PC-9 (cell line): Measurements from ENCODE around the gene BCL6B. TPM values are rescaled to one million over a fixed set of nuclear protein-coding genes. Genes with fewer than 3 reads are reported as not detected.

Experiments
- BruUV-seq: library from RNA; stranded (reverse); fragments of 400-500 nt; replicated peaks from 2 replicates; lab custom pipeline; 2021; lab: Mats Ljungman, UMichigan
- CTCF ChIA-PET: fragments of 300-600 bp; sonication (Branson Sonifier 250); formaldehyde crosslinking; loops from one replicate; lab custom pipeline; 2022; ENCODE audit warnings: antibody characterized with exemption; lab: Charles Lee
- POLR2A ChIA-PET: fragments of 300-600 bp; sonication (Branson Sonifier 250); formaldehyde crosslinking; loops from one replicate; lab custom pipeline; 2022; ENCODE audit warnings: antibody characterized with exemption; ENCODE audit not compliant: unreplicated experiment; lab: Charles Lee
- DNase-seq, 2 experiments: peaks; one replicate each; pipeline versions ENCODE4 v3.0.0 to v3.0.0-alpha.2; 2015 to 2022; ENCODE audit warnings: mixed read lengths in 1 of 2
- H2AFZ ChIP-seq: fragments of 200-600 bp; sonication (generic); 2 replicates; pipeline ENCODE4 v1.8.1; 2017; ENCODE audit warnings: antibody characterized with exemption
- H3F3A ChIP-seq: fragments of 200-600 bp; sonication (generic); 2 replicates; pipeline ENCODE4 v1.8.1; 2017; ENCODE audit warnings: antibody characterized with exemption, mild to moderate bottlenecking, low read depth; ENCODE audit not compliant: insufficient read depth
- H3K27ac ChIP-seq: fragments of 200-600 bp; sonication (generic); 2 replicates; pipeline ENCODE4 v1.6.1; 2016; ENCODE audit warnings: mixed run types
- H3K27me3 ChIP-seq: fragments of 200-600 bp; sonication (generic); 2 replicates; pipeline ENCODE4 v1.6.1; 2016; ENCODE audit warnings: low read depth, mixed run types; ENCODE audit not compliant: insufficient read depth
- H3K36me3 ChIP-seq: fragments of 200-600 bp; sonication (generic); 2 replicates; pipeline ENCODE4 v1.6.1; 2016; ENCODE audit warnings: low read depth, mixed run types
- H3K4me1 ChIP-seq: fragments of 200-600 bp; sonication (generic); replicated peaks from 2 replicates; pipeline ENCODE4 v1.6.1; 2016; ENCODE audit warnings: mixed run types; ENCODE audit not compliant: insufficient read depth
- H3K4me2 ChIP-seq: fragments of 200-600 bp; sonication (generic); 2 replicates; pipeline ENCODE4 v1.6.1; 2017; ENCODE audit warnings: mixed run types
- H3K4me3 ChIP-seq: fragments of 200-600 bp; sonication (generic); 2 replicates; pipeline ENCODE4 v1.6.1; 2016; ENCODE audit warnings: mixed run types
- H3K79me2 ChIP-seq: fragments of 200-600 bp; sonication (generic); 2 replicates; pipeline ENCODE4 v1.6.1; 2017; ENCODE audit warnings: low read depth, mixed run types
- H3K9me2 ChIP-seq: fragments of 200-600 bp; sonication (generic); 2 replicates; pipeline ENCODE4 v1.8.1; 2017; ENCODE audit warnings: mild to moderate bottlenecking; ENCODE audit not compliant: insufficient read depth
- H3K9me3 ChIP-seq: fragments of 200-600 bp; sonication (generic); 2 replicates; pipeline ENCODE4 v1.8.1; 2016; ENCODE audit warnings: low read depth; ENCODE audit not compliant: insufficient read depth
- H4K20me1 ChIP-seq: fragments of 200-600 bp; sonication (generic); 2 replicates; pipeline ENCODE4 v1.8.1; 2017; ENCODE audit not compliant: insufficient read depth
- CTCF ChIP-seq: fragments of 200-600 bp; sonication (generic); conservative IDR thresholded peaks from 2 replicates; pipeline ENCODE4 v1.6.1; 2017; ENCODE audit warnings: mixed run types, antibody characterized with exemption, mild to moderate bottlenecking, moderate library complexity
- EZH2 ChIP-seq: fragments of 200-600 bp; sonication (generic); IDR thresholded peaks from 2 replicates; pipeline ENCODE4 v1.8.0; 2017; ENCODE audit warnings: antibody characterized with exemption, low read depth
- intact Hi-C: fragments of 100-400 bp; cut with micrococcal nuclease; formaldehyde crosslinking; loops from one replicate; pipeline ENCODE4 v1.10.0; 2022; ENCODE audit not compliant: unreplicated experiment
- total RNA-seq: library from RNA; stranded (reverse); gene quantifications from 2 replicates; pipeline ENCODE4 v1.2.3, GENCODE V29; 2021

The BCL6B gene
- total RNA-seq, 1 experiment from 2014 or later = 0.28 TPM

DNA sequence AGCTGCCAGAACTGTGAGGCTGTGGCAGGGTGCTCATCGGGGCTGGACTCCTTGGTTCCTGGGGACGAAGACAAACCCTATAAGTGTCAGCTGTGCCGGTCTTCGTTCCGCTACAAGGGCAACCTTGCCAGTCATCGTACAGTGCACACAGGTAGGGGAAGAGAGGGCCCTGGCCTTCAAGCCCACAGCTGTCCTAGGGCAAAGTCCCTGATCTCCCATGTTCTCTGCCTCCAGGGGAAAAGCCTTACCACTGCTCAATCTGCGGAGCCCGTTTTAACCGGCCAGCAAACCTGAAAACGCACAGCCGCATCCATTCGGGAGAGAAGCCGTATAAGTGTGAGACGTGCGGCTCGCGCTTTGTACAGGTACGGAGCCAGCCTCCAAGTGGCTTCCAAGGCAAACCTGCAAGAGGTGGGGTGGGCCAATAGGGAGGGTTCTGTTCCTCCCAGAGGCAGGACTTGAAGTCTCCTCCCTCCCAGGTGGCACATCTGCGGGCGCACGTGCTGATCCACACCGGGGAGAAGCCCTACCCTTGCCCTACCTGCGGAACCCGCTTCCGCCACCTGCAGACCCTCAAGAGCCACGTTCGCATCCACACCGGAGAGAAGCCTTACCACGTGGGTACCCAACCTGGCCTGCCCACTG, 3.7 kb downstream of the BCL6B start:
- Histone ChIP-seq H3K36me3 (no peaks in the 10 kb centered on the region), H3K4me1 (0 out of 2 replicates have a peak, but pooled peaks cover 2% of the 10 kb centered on the region), H3K4me2 (no peak overlapping the region), H3K4me3 (no peak overlapping the region), H3K27me3 (no peaks in the 10 kb centered on the region), H3K27ac (no peak overlapping the region), H3K9me2 (no peaks in the 10 kb centered on the region), H4K20me1 (no peaks in the 10 kb centered on the region), H3K9me3 (no peaks in the 10 kb centered on the region), H3F3A (peaks cover 11% of the 10 kb centered on the region; the same call in 1 of the 2 replicates), H2AFZ (no peak overlapping the region), H3K79me2 (no peaks in the 10 kb centered on the region)
- ChIA-PET CTCF (no interaction called here), POLR2A (no interaction called here)
- intact Hi-C loops = no loop called here
- DNase-seq = no peak
- BruUV-seq = no TSS peak
- TF ChIP-seq CTCF = no peak
- TF ChIP-seq EZH2 = no peak

GRCh38 chr17:7027335-7027734, 4.5 kb downstream of the BCL6B start:
- peaks cover 11% of the 10 kb centered on the region; the same call in 1 of the 2 replicates for H3F3A ChIP-seq
- no peaks in the 10 kb centered on the region for H3K79me2 ChIP-seq
- no peaks in the 10 kb centered on the region for H3K9me3 ChIP-seq
- no peaks in the 10 kb centered on the region for H3K4me1 ChIP-seq
- intact Hi-C loops = no loop called here
- TF ChIP-seq CTCF (no peak), EZH2 (no peak)
- H2AFZ ChIP-seq = no peak overlapping the region
- no peak overlapping the region for H3K27ac ChIP-seq
- no peak overlapping the region for H3K4me3 ChIP-seq
- H3K36me3 ChIP-seq = no peaks in the 10 kb centered on the region
- H3K4me2 ChIP-seq = no peak overlapping the region
- no peaks in the 10 kb centered on the region for H4K20me1 ChIP-seq
- POLR2A ChIA-PET = interaction anchor here (0.5 kb wide), 1 partner anchor 188 kb away, joined by 4 read pairs; no protein-coding TSS in a partner anchor
- DNase-seq = no peak
- no peaks in the 10 kb centered on the region for H3K27me3 ChIP-seq
- H3K9me2 ChIP-seq = no peaks in the 10 kb centered on the region
- no TSS peak for BruUV-seq
- CTCF ChIA-PET = no interaction called here

DNA sequence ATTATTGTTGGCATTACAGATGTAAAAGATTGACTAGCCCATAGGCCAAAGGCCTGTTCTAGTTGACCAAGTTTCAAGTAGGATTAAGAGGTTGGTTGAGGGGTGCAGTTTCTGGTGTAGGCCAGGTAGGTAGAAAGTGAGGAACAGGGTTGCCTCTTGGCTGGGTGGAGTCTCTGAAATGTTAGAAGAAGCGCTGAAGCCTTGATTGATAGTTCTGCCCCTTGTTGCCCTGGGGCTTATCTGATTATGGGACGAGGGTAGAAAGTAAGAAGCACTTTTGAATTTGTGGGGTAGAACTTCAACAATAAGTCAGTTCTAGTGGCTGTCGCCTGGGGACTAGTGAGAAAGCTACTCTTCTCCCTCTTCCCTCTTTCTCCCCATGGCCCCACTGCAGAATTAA, 6.2 kb downstream of the BCL6B start:
- Histone ChIP-seq H3K27me3 (no peaks in the 10 kb centered on the region), H3K36me3 (no peaks in the 10 kb centered on the region), H3K4me3 (no peak overlapping the region), H3F3A (peaks cover 9% of the 10 kb centered on the region; the same call in 1 of the 2 replicates), H2AFZ (no peak overlapping the region), H3K9me3 (no peaks in the 10 kb centered on the region), H3K4me2 (no peak overlapping the region), H3K79me2 (no peaks in the 10 kb centered on the region), H4K20me1 (no peaks in the 10 kb centered on the region), H3K4me1 (no peaks in the 10 kb centered on the region), H3K9me2 (no peaks in the 10 kb centered on the region), H3K27ac (no peak overlapping the region)
- TF ChIP-seq EZH2 (no peak), CTCF (no peak)
- ChIA-PET CTCF (no interaction called here), POLR2A (no interaction called here)
- intact Hi-C loops = no loop called here
- no peak for DNase-seq
- BruUV-seq = no TSS peak
